GM19452 (cell line): ENCODE results near the gene KCNA10.

ENCODE experiments used
- ATAC-seq: cut with Tn5 transposase; IDR thresholded peaks from one replicate; pipeline ENCODE4 v1.9.1; 2021; ENCODE audit not compliant: unreplicated experiment

KCNA10 gene

DNA sequence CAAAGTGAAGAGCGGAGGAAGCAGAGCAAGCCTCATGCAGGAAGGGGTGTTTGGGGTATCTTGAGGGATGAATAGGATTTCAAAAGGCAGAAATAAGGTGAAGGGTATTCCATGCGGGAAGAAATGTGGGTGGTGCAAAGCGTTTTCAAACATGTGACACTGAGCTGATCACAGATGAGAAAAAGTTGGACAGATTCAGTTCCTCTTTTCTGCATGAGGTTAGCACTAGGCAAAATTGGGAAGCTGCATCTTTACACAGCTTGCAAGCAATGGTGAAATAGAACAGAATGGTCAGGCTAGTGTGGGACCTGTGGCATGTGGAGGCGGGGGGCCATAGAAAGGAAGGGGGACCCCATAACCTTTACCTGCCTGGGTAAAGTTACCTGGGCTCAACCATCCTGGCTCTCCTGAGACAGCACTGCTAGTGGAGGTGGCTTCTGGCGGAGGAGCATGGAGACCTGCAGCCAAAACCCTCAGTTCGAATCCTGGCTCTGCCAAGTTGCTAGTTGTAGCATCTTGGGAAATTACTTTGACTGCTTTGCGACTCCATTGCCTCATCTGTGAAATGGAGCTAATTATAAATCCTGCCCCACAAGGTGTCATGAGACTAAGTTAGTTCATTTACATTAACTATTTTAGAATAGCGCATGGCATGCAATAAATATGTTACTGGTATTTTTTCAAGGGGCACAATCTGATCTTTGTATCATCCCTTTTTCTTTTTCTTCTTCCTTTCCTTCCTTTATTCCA lies 16.4 kb downstream of the KCNA10 start:
- no peak for ATAC-seq

DNA sequence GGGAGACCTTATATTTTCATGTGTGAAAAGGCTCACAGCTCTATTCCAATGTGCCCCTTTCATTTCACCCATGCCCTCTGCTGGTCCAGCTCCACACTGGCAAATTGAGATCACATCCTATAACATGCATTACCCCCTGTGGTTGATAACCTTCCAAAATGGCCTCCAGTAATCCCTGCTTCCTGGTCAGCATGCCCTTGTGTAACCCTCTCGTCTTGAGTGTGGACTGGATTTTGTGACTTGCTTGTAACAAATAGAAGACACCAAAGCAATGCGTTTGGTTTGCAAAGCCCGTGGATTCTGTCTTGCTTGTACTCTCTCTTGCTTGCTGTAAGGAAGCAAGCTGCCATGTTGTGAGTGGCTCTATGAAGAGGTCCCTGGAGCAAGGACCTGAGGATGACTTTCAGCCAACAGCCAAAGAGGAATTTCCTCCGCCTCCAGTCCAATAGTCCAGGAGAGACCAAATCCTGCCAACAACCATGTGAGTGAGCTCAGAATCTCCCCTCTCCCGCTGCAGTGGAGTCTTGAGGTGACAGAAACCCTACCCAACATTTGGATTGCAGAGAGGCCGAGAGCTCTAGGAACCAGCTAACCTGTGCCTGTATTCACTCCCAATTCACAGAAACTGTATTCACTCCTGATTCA lies 17.4 kb downstream of the KCNA10 start:
- ATAC-seq: no peak

DNA sequence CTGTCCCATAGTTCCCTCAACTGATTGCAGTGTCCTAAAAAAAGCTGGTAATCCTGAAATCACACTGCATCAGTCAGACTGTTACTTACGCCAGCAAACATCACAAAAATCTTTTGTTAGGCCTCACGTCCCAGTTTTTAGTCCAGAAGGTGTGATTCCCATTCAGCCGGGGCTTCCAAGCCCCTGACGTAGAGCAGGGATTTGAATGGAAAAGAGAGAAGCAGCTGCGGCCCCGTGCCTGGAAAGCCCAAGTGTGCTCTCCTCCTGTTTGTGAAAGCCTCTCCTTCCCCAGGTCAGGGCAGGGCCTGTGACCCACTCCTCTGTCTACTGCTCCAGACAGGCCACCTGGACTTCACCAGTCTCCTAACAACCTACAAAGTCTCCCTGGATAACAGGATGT lies 20.7 kb downstream of the KCNA10 start:
- ATAC-seq: no peak

DNA sequence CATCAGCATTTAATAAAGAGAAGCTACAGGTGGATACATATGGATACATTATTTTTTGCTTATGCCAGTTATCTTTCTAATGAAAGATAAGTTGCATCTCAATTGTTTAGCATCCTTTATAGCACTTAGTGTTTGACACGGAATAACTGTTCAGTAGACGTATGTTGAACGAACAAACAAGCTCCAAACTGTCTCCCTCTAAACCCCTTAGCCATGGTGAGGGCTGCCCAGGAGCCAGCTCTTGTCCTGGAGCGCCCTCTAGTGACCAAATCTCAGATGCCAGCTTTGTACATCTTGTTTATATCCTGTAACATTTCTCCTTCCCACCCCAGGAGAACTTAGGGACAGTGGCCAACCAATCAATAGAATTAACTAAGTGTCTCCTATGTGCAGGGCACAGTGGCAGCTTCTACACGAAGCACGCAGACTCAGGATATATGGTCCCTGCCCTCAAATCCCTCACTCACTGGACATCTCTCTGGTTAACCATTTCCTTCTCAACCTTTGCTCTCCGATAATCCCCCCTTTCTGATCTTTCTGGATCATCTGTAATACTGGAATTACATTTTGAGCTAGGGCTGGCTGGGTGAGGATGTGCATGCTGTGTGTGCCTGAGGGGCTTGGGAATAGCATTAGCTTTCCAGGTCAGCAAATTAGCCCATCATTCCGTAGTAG lies 22.9 kb downstream of the KCNA10 start:
- peak; percentile 58 for ATAC-seq

DNA sequence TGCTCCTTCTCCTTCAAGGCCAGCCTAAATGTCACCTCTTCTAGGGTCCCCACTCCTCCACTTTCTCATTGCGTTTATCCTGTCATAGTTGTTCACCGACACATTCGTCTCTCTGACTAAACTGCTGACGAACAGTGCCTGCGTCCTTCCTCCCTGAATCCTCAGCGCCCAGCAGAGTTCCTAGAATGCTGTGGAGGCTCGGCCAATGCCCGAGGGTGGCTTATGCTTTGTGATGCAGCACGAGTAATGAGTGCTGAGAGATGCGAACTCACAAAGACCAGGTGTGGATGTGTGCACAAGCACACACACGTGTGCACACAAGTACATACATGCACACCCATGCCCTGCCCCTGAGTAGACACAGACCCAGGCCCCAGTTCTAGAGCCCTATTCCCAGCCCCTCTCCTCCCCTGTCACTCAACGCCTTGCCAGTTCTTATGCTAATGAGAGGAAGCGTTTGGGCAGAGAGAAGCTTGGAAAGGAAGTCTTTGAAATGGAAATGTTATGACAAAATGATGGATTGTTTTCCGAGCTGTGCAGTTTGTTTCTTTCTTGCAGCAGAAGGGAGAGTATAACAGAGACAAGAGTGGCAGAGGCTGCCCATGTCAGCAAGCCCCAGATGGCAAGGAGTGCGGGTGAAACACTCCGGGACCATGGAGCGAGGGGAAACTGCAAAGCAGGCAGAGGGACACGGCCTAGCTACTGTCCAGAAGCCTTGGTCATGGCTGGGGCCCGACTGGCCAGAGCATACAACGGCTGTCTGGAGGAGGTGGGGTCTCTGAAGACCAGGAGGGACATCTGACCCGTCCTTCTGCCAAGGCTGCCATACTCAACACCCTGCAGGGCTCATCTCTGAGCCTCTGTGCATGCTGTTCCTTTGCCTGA lies 24.2 kb downstream of the KCNA10 start:
- ATAC-seq: no peak

DNA sequence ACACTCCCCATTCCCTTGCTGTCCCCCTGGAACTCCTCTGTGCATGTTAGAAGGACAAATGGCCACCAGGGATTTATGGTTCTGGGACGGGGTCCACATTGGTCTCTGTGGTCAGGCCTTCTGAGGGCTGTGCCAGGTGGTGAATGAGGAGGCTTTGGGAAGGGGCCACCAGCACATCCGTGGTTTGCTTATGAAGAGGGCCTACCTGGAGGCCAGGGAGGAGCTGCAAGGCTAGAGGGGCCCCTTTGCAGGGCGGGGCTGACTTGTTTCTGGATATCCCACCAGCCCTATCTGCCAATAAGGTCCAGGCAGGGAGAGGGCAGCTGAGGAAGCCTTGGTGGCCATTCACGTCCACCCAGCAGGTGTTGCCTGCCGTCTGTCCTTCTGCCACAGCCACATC lies 24.9 kb downstream of the KCNA10 start:
- no peak for ATAC-seq

DNA sequence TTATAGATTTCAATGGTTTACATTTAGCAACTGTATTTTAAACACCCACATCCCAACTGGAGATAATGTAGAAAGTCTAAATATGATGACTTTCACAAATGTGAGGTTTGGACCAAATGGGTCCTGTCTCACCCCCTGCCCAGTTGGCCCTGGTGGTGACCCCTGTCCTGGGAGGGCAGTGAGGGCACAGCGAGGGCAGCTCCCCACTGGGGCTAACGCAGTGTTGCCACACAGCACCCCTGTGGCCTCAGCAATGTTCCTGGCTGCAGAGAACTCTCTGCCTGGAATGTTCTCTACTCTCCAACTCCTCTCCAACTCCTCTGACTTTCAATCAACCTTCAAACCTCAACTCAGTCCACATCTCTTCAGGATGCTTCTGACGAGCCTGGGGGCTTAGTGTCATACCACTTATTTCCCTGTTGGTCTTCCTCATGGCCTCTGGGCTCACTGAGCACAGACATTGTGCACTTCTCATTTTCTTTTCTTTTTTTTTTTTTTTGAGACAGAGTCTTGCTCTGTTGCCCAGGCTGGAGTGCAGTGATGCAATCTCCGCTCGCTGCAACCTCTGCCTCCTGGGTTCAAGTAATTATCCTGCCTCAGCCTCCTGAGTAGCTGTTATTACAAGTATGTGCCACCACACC lies 25.8 kb downstream of the KCNA10 start:
- no peak for ATAC-seq

DNA sequence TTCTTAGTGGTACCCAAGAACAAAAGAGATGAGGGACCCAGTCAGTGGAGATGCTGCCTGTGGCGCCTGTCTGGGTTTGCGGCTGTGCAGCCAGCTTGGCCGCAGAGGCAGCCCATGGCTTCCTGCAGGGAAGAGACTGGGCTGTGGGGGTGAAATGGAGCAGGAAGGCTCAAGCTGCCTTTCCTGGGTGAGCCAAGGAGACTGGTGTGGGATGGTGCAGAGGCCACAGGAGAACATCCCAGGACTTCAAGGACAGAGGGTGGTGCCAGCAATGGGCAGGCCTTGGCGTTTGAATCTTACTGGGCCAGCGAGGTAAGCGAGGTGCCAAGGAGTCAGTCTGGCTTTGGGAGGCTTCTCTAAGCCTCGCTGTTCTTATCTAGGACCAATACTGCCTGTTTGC lies 26.4 kb downstream of the KCNA10 start:
- ATAC-seq: no peak

DNA sequence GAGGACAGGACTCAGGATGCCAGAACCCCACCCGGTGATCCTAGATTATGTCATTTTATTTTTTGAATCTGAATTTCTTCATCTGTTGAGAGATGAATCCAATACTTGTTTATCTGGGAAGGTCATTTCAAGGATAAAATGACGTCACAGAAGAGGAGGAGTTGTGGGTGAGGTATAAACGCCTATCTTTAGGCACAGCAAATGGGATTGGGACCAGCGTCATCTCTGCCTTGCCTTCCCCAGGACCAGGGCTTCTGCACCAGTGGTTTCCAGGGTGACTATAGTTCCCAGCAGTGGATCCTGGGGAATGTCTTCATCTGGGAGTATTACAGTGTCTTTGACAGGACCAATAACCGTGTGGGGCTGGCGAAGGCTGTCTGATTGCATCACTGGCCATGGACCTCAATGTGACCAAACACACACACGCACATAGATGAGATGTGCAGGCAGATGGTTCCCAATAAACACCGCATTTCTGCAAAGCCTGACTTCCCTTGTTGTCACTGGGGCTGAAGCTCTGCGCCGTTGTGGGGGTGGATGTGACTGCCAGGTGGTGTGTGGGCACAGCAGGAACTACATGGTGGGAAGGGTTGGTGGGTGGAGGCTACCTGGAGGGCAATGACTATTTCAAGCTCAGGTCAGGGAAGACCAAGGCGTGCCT lies 28.1 kb downstream of the KCNA10 start:
- ATAC-seq: no peak

DNA sequence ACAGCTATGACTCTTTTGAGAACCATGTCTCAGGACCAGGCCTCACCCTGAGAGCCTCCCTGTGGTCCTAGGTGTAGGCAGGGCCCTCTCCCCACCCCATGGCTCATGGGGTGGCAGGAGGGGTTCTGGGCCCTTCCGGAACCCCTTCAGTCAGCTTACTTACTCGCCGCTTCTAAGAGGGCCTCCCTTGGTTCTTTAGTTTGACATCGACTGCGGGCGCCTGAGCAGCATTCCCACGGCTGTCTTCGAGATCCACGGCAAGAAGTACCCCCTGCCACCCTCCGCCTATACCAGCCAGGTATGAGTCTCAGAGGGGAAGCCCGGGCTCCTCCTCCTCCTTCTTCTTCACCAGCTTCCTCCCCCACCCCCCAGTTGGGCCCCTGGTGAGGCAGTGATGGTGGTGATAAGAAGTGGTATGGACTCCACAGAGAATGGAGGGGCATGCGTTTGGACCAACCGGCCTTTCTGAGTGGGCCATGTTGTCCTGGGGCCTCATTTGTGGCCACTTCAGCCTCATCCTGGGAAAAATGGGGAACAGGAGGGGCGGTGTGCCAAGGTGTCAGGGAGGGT lies 28.9 kb downstream of the KCNA10 start:
- ATAC-seq: no peak

DNA sequence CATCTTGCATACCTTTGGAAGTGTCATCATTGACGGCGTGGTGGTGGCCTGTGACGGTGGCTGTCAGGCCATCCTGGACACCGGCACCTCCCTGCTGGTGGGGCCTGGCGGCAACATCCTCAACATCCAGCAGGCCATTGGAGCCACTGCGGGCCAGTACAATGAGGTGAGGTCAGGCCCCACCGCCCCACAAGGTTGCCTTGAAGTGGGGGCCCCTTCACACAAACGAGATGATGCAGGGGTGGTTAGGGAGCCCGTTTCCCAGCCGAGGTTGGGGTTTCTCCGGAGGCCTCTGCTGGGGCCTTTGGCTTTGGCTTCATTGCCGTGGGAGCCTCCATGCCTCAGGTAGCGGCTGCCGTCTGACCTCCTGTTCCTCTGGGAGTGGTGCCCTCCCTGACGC lies 29.6 kb downstream of the KCNA10 start:
- ATAC-seq: no peak

DNA sequence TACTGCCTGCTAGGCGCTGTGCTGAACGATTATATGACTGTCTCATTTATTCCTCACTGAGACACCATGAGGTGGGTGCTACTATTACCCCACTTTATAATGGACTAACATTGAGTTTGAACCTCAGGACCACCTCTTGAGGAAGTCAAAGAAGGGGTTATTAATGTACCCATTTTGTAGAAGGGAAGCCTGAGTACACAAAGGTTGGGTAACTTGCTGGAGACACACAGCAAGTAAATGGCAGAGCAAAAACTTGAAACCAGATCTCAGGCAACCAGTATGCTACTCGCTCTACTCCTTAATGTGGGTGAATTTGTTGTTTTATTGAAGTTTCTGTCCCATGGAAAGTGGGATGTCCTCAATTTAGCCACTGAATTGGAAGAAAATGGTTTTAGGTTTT lies 30.1 kb downstream of the KCNA10 start:
- no peak for ATAC-seq

DNA sequence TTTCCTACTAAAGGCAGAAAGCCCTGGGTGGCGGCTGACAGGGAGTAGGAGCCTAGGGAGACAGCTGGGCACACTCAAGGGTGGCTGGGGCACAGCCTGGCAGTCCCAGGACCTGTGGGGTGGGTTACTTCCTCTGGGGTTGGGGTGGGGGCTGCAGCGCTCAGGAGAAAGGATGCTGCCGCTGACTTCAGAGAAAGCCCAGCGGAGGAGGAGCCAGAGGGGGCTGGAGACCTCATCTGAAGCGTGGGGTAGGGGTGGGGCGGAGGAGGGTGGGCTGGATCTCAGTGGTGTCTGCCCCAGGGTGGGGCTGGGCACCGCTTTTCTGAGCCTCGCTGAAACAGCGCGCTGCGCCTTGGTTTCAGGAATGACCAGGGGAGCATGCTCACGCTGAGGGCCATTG lies 30.8 kb downstream of the KCNA10 start:
- ATAC-seq: no peak

DNA sequence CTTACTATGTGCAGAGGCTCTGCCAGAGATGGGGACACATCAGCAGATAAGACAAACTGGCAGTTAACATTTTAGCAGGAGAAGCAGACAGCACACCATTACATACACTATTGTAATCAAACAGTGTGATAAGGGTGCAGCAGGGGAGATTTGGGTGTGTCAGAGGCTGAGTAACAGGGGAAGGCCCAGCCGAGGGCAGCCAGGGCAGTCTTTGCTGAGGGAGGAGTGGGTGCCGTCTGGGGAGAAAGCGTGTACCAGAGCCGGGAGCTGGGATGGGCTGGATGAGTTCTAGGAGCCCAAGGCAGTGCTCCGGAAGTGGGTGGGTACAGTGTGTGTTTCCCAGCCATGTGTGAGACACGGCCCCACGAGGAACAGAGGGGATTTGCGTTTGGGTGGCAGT lies 31.2 kb downstream of the KCNA10 start:
- no peak for ATAC-seq

DNA sequence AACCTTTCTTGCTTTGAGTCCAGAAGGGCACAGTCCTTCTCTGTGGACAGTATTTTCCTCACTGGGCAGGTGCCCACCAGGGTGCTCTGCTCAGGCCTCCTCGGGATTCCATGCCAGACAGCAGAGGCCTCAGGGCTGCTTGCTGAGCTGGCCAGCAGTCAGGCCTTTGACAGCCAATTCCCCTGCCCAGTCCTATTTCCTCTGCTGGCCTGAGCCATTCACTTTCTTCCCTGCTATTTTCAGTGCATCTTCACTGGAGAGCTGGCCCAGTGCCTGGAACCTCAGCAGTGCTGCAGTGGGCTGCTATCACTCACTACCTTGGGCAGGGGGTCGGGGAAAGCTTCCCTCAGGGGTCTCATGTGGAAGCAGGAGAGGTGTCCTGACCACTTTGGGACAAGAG lies 33.2 kb downstream of the KCNA10 start:
- no peak for ATAC-seq

DNA sequence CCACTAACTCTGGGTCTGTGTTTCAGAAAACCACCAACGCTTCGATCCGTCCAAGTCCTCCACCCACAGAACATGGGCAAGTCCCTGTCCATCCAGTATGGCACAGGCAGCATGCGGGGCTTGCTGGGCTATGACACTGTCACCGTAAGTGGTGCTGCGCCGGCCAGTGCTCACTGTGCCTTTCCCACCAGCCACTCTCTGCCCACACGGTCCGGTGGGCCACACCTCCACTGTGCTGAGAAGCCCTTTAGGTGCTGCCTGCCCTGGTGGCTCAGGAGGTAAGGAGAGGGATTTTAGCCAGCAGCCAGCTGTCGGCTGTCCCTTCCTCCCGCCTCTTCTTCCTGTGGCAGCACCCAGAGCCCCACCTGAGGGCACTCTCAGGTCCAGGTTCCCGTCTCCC lies 34.2 kb downstream of the KCNA10 start:
- ATAC-seq: no peak

DNA sequence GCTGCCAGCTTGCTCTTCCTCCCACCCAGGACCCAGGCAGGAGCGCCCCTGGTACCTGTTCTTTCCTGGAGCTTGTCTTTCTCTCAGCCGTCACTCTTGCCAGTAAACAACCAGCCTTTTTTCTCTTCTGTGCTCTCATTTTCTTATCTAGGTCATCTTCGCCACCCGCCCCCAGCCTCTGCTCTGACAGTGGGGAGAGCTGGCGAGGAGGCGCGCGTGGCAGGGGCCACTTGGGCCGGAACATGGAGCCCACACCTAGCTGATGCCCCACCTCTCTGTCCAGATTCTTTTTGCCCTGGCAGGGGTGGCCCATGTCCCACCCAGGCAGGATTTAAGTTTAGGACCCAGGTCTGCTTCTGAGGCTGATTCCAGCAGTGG lies 35.7 kb downstream of the KCNA10 start:
- no peak for ATAC-seq

DNA sequence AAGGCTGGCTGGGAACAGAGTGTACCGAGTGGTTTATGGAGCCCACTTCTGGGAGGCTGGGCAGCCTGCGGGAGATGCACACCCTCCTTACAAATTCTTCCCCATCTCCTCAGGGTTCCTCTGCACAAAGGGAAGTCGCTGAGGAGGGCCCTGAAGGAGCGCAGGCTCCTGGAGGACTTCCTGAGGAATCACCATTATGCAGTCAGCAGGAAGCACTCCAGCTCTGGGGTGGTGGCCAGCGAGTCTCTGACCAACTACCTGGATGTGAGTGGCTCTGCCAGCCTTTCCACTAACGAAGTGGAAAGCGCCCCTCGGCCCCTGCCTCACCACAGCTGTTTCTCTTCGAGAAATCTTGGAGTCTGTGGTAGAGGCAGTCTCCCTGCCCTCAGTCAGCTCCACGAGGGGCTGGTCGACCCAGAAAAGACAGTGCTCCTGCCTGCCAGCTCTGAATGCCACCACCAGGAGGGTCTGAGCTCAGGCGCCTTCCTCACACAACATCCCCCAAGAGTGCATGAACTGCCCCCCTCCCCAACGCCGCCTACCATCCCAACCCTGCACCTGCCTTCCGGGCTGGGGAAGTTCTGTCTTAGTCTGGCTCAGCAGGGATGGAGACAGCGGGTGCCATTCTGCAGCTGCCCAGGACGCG lies 36.2 kb downstream of the KCNA10 start:
- no peak for ATAC-seq

DNA sequence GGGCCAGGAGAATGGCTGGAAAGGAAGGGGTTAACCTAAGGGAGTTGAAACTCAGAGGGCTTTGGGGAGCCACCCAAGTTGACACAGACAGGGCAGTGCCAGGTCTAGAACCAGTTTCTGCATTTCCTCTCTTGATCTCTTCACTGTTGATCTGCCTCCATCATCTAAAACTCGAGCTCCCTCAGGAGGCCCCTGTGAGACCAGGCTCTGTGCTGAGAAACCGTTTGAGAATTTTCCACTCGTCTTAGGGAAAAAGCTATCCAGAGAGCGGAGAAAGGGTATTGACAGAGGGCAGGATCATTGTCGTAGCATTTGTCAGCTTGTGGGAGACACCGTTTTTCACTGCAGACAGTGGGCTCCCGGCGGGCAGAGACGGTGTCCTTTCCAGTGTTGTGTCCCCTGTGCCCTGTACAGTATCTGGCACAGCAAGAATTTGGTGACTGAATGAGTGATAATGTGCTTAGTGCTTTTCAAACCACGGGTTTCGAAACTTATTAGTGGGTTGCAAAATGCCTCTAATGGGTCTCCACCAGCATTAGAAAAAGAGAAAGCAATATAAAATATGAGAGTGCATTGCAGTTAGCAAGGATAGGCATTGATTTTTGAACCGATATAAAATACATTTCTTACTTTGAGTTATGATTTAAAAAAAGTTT lies 36.9 kb downstream of the KCNA10 start:
- no peak for ATAC-seq
